NCI-H1105 (cell line): ENCODE results near the gene RPS15A.

Experiments
- DNase-seq: peaks from one replicate; lab custom pipeline; 2025; lab: John Stamatoyannopoulos, UW

The RPS15A gene

GRCh38 chr16:18789850-18790706, at the start of gene RPS15A:
Gene RPS15A, minus strand, starts transcription at chr16:18790334. Its CDS starts 1,221 bp downstream, at chr16:18789113.
- peak; percentile 89 for DNase-seq

- no peak for DNase-seq
Measured at GRCh38 chr16:18839555-18839954, 49.4 kb upstream of the RPS15A start.

GRCh38 chr16:18836702-18837101, 46.6 kb upstream of the RPS15A start:
- no peak for DNase-seq

GRCh38 chr16:18834864-18835263, 44.7 kb upstream of the RPS15A start:
- no peak for DNase-seq

GRCh38 chr16:18833707-18834505, 43.8 kb upstream of the RPS15A start:
- DNase-seq = no peak

GRCh38 chr16:18832613-18833012, 42.5 kb upstream of the RPS15A start:
- no peak for DNase-seq

- no peak for DNase-seq
Measured at GRCh38 chr16:18832006-18832405, 41.9 kb upstream of the RPS15A start.

- no peak for DNase-seq
Measured at GRCh38 chr16:18829251-18829650, 39.1 kb upstream of the RPS15A start.

- no peak for DNase-seq
Measured at GRCh38 chr16:18827890-18828289, 37.8 kb upstream of the RPS15A start.

GRCh38 chr16:18816286-18816685, 26.2 kb upstream of the RPS15A start:
- no peak for DNase-seq

- DNase-seq = no peak
Measured at GRCh38 chr16:18811925-18812324, 21.8 kb upstream of the RPS15A start.

- DNase-seq = no peak
Measured at GRCh38 chr16:18809165-18809564, 19.0 kb upstream of the RPS15A start.

- DNase-seq = no peak
Measured at GRCh38 chr16:18805257-18805773, 15.2 kb upstream of the RPS15A start.

GRCh38 chr16:18804540-18804939, 14.4 kb upstream of the RPS15A start:
- DNase-seq = no peak

- no peak for DNase-seq
Measured at GRCh38 chr16:18803569-18804462, 13.7 kb upstream of the RPS15A start.

- DNase-seq = no peak
Measured at GRCh38 chr16:18802767-18803343, 12.7 kb upstream of the RPS15A start.

- DNase-seq = peak; percentile 94
Measured at GRCh38 chr16:18801145-18801972, 11.2 kb upstream of the RPS15A start, which contains the start of gene ARL6IP1. Gene ARL6IP1, minus strand, starts transcription at chr16:18801549. Its CDS starts 83 bp downstream, at chr16:18801466.

- DNase-seq = no peak
Measured at GRCh38 chr16:18800775-18801144, 10.6 kb upstream of the RPS15A start.

GRCh38 chr16:18800293-18800692, 10.2 kb upstream of the RPS15A start:
- no peak for DNase-seq

- no peak for DNase-seq
Measured at GRCh38 chr16:18799500-18799899, 9.4 kb upstream of the RPS15A start.
